ENCODE results near the gene ANKRD13B.

Gene ANKRD13B

DNA sequence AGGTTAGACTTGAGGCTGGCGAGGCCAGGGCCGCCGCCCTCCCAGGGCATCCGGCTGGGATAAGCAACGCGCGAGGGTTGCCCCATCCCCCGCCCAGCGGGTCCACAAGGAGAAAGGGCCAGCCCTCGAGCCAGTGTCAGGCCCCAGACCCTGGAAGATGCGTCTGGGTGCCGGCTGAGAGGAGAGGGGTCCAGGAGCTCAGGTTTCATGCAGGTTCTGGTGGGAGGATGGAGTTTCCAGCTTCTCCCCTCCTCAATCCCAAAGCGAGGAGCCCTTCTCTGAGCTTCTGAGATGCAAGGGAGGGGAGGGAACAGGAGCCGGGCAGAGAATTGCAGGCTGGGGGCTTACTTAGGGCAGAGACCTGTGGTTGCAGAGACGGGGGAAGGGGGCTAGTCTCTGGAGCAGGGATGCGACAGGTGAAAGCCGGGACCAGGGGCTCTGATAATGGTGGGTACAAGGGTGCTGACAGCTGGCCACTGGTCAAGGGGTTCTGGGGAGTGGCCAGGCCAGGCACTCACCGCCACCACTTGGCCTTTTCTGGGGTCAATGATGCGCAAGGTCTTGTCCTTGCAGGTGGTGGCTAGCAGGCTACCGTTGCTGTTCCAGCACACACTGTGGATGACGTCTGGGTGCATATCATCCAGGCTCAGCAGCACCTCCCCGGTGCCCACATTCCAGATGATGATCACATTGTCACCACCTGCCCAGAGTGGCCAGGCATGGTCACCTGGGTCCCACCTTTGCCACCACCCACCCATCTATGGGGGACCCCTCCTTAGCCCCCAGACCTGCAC lies 25.5 kb downstream of the ANKRD13B start:
- no peak for DNase-seq

- no peak for DNase-seq
These were observed 26.3 kb downstream of the ANKRD13B start for GRCh38 chr17:29619251-29619650.

GRCh38 chr17:29620271-29620670 lies 27.3 kb downstream of the ANKRD13B start:
- no peak for DNase-seq

DNA sequence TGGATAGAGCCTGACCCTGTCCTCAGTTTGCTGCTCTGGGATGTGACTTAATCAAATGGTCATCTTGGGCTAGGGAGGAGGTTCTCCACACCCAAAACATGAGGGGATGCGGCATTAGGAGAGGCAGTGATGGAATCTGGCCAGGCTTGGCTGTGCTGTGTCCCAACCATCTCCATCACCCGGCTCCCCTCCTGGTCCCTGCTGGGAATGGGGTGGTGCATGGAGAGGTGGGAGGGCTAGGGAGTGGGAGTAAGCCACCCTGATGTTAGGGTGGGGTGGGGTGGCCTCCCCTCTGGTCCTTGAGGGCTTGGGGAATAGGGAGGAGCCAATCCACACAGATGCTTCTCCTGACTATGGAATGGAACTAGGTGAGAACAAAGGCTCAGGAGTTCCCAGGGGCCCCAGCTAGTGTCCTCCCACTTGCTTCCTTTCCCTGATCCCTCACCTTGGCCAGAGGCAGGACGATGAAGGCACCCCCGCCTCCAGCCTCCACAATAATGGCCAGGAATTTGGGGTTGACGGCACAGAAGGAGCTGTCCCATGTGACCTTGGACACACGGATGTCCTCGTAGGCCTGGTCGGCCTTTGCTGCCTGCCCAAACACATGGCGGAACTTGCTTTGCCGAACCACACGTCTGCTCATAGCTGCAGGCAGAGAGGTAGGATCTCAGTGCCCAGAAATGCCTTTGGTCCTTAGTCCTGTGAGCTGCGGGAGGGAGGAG lies 28.0 kb downstream of the ANKRD13B start:
- DNase-seq: no peak

DNA sequence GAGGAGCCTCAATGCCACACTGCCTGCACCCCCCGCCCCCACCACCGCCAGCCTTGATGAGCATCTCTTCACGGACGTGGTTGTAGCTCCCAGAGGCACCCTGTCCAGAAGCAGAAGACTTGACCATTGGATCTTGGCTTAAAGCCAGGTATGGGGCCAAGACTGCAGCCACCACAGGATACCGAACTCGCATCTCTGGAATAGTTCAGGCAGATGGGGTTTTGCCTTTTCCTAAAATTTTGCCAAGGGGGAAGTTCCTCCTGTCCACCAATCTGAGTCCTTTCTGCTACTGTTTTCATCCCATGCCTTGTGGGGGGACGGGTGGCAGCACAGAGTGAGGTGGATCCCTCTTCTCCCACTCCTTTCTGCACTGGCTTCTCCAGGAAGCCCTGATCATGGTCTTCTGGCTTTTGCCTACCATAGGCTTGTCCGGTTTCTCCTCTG lies 28.8 kb downstream of the ANKRD13B start:
- DNase-seq: no peak

DNA sequence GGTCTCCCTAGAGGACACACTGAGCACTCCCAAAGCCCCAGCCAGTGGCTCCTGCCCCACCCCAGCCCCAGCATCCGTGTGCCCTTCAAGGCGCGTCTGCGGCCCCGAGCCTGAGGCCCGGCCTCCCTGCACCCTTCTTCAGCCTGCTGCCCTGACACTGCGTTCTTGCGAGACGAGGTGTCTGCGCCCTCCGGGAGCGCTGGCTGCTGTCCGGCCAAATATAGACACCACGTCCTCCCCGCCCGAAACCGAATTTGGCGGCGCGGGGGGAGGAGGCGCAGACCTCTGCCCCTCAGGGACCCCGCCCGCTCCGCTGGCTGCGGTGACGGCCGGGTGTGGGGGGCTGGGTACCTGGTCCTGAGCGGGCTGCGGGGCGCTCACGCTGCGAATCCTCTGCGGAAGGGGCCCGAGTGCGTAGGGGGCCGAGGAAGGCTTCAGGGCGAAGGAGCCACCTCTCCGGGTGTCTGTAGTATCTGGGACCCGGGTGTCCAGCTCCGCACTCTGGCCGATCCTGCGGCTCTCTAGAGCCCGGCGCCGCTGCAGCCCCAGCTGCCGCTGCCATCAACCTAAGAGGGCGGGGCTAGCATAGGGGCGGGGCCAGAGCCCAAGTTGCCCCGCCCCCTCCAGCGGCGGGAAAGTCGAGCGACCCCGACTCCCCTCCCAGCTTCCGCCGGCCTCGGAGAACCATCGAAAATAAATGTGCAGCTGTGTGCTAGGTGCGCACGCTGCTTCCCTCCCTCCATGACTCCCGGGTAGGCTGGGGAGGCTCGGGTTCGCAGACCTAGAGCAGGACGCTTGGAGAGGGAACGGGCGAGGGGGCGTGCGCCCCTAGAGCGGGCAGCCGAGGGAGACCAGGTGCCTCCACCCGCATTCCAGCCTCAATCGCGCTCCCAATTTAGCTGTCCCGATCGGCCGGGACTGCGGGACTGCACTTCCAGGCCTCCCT lies 29.7 kb downstream of the ANKRD13B start, which contains the start of gene CORO6:
CORO6 (minus strand) TSS at position 576 of the 946 bp plus-strand sequence. CDS start 1,491 bp downstream, outside the sequence.
- DNase-seq: peak in 1 of 2 donors; percentile 32

GRCh38 chr17:29623283-29623647 lies 30.3 kb downstream of the ANKRD13B start:
- no peak for DNase-seq

- no peak for DNase-seq
These were observed 31.7 kb downstream of the ANKRD13B start for GRCh38 chr17:29624586-29624985.

- peak; percentile 55 to 81 for DNase-seq
These were observed 32.3 kb downstream of the ANKRD13B start for GRCh38 chr17:29625037-29625750.

- no peak for DNase-seq
These were observed 35.0 kb downstream of the ANKRD13B start for GRCh38 chr17:29627951-29628350.

DNA sequence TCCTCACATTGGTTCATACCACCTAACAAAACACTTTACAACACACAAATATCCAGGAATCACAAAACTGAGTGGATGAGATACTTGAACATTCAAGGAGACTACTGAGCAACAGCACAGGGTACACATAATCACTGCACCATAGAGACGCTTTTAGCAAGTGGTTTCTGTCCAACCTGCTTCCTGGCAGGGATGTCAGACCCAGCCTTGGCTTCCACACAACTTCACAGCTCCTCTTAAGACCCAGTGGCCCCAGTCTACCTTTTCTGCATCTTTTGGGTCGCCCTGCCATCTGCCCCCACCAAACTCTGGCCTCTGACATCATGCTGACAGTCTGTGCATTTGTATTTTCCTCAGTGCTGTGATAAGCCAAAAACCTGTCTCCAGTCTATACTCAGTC lies 35.7 kb downstream of the ANKRD13B start:
- no peak for DNase-seq

- no peak for DNase-seq
These were observed 36.9 kb downstream of the ANKRD13B start for GRCh38 chr17:29629839-29630238.

- no peak for DNase-seq
These were observed 37.8 kb downstream of the ANKRD13B start for GRCh38 chr17:29630630-29631193.

DNA sequence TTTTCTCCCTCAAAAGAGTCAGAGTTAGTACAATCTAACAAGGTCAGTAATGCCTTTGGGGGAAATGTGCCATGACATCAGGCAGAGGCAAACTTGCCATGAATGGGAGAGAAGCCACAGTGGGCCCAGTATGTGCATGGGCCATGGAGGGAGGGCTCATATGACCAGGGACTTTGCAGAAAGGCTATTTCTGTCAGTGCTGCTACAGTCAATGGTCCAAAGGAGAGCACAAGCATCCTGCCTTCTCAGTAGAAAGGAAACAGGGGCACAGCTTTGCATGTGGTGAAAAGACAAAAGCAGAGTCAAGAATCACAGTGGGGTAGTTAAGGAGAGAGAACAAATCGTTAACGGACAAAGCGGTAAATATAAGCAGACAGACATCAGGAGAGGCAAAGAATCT lies 41.0 kb downstream of the ANKRD13B start:
- no peak for DNase-seq

GRCh38 chr17:29640413-29640812 lies 47.5 kb downstream of the ANKRD13B start:
- peak in 1 of 2 donors; percentile 14 for DNase-seq

DNA sequence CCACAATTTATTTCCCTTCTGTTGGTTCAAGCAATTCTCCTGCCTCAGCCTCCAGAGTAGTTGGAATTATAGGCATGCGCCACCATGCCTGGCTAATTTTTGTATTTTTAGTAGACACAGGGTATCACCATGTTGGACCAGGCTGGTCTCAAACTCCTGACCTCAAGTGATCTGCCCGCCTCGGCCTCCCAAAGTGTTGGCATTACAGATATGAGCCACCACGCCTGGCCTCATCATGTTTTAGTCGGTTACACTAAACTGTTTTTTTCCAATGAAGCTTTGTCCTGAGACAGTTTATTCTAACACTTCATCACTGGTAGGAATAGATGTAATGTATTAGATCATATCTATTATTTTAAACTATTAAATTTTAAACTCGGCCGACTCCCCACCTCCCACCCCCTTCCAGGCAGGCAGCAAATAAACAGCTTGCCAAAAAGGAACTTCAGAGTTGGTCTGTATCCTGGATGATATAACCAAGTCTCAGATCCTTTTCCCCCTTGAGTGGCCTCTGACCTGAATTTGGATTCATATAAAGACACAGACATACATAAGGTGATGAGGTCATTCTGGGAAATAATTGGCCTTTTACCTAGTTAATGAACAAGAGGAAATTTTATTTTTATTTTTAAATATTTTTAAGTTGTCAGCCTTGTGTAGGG lies 48.2 kb downstream of the ANKRD13B start:
- no peak for DNase-seq

DNA sequence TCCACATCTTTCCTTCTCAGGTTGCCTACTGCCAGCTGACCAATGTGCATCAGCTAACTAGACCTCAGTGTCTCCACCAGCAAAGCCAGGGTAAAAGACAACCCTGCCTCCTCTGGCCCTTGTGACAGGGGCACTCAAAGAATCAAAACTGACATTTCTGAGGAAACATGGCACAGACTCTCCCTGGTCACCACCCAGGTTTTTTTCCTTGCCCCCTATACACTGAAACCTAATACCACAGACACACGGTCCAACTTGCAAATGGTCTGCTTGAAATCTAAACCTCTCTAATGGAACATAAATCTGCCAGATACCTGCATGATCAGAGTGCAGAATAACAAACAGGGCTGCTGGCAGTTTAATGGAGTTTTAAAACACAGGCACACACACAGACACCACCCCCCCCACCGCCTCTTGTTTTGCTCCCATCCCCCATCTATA lies 49.3 kb downstream of the ANKRD13B start:
- DNase-seq: no peak

DNA sequence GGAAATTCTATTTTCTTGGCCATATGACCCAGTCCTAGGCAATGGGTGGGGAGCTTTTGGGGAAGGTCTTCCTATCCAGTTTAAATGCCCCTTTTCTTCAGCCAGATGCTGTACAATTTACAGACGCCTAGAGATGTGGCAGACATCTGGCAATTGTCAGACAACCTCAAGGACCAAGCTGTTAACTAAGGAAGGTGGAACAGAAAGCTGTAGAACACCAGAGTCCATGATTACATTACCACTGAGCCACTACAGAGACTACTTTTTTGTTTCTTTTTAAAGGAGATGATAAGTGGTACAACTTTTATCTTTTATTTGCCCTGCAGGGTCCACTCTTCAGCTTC lies 50.9 kb downstream of the ANKRD13B start:
- DNase-seq: no peak

GRCh38 chr17:29645515-29646051 lies 52.7 kb downstream of the ANKRD13B start:
- peak in 1 of 2 donors; percentile 38 for DNase-seq

DNA sequence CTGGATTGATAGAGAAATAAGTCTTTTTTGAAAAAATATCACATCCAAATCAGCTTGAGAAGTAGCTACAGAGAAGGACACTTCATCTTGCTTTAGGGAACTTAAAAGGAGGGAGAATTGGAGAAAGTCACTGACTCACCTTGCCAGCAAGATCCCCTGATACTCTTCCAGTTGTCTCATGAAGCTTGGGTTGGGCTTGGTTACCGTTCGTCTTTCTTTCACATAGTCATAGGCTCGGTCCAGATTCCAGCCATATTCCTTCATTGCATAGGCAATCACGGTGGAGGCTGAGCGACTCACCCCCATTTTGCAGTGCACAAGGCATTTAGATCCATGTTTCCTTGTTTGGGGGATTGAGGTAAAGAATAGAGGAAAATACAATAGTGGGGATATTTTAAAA lies 55.1 kb downstream of the ANKRD13B start:
- DNase-seq: no peak

GRCh38 chr17:29649359-29649758 lies 56.4 kb downstream of the ANKRD13B start:
- DNase-seq: no peak
